HEK293T (cell line): ENCODE data around the gene FKBP7.

Source experiments
- CTCF ChIA-PET: fragments of 350-600 bp; formaldehyde crosslinking; extraction: SDS; loops from one replicate; lab custom pipeline; 2021; ENCODE audit warnings: antibody characterized with exemption, inconsistent platforms; lab: Yijun Ruan, JAX
- POLR2A ChIA-PET: fragments of 350-600 bp; formaldehyde crosslinking; extraction: SDS; loops from one replicate; lab custom pipeline; 2020; ENCODE audit warnings: antibody characterized with exemption, inconsistent platforms; lab: Yijun Ruan, JAX
- DNase-seq: peaks from one replicate; pipeline ENCODE4 v3.0.0; 2012; ENCODE audit warnings: mixed read lengths; ENCODE audit errors: extremely low spot score
- ARNT ChIP-seq: fragments of 450-650 bp; IDR thresholded peaks from 2 replicates; pipeline ENCODE4 v1.6.1; 2017; ENCODE audit warnings: mild to moderate bottlenecking
- BHLHE40 ChIP-seq: fragments of 450-650 bp; IDR thresholded peaks from 2 replicates; pipeline ENCODE4 v1.6.1; 2016; ENCODE audit warnings: mild to moderate bottlenecking, moderate library complexity, borderline replicate concordance
- CTBP1 ChIP-seq: fragments of 450-650 bp; IDR thresholded peaks from 2 replicates; pipeline ENCODE4 v1.6.1; 2016; ENCODE audit warnings: borderline replicate concordance
- ELF4 ChIP-seq: fragments of 450-650 bp; IDR thresholded peaks from 2 replicates; pipeline ENCODE4 v1.6.1; 2017; ENCODE audit warnings: antibody characterized with exemption
- FOXA1 ChIP-seq: fragments of 450-650 bp; IDR thresholded peaks from 2 replicates; pipeline ENCODE4 v1.6.1; 2016; ENCODE audit warnings: mild to moderate bottlenecking
- FOXK2 ChIP-seq: fragments of 450-650 bp; IDR thresholded peaks from 2 replicates; pipeline ENCODE4 v1.6.1; 2016; ENCODE audit warnings: mild to moderate bottlenecking
- FOXM1 ChIP-seq: fragments of 450-650 bp; IDR thresholded peaks from 2 replicates; pipeline ENCODE4 v1.6.1; 2017; ENCODE audit warnings: mild to moderate bottlenecking, borderline replicate concordance
- HDGF ChIP-seq: fragments of 450-650 bp; IDR thresholded peaks from 2 replicates; pipeline ENCODE4 v1.6.1; 2017; ENCODE audit warnings: antibody characterized with exemption, borderline replicate concordance
- L3MBTL2 ChIP-seq: fragments of 450-650 bp; conservative IDR thresholded peaks from 2 replicates; pipeline ENCODE4 v1.6.1; 2016; ENCODE audit warnings: mild to moderate bottlenecking
- LEF1 ChIP-seq: fragments of 450-650 bp; IDR thresholded peaks from 2 replicates; pipeline ENCODE4 v1.6.1; 2017; ENCODE audit warnings: mild to moderate bottlenecking, borderline replicate concordance
- NFRKB ChIP-seq: fragments of 450-650 bp; IDR thresholded peaks from 2 replicates; pipeline ENCODE4 v1.6.1; 2016; ENCODE audit warnings: mild to moderate bottlenecking, moderate library complexity
- SP1 ChIP-seq: fragments of 450-650 bp; IDR thresholded peaks from 2 replicates; pipeline ENCODE4 v1.6.1; 2017
- SUZ12 ChIP-seq: fragments of 450-650 bp; IDR thresholded peaks from 2 replicates; pipeline ENCODE4 v1.6.1; 2016; ENCODE audit warnings: mild to moderate bottlenecking
- TARDBP ChIP-seq: fragments of 450-650 bp; IDR thresholded peaks from 2 replicates; pipeline ENCODE4 v1.6.1; 2016
- ZNF384 ChIP-seq: fragments of 450-650 bp; IDR thresholded peaks from 2 replicates; pipeline ENCODE4 v1.6.1; 2016
- TF ChIP-seq, protein P1 (sequence below): fragments of 450-650 bp; IDR thresholded peaks from 2 replicates; pipeline ENCODE4 v1.6.1; 2016

The FKBP7 gene

DNA sequence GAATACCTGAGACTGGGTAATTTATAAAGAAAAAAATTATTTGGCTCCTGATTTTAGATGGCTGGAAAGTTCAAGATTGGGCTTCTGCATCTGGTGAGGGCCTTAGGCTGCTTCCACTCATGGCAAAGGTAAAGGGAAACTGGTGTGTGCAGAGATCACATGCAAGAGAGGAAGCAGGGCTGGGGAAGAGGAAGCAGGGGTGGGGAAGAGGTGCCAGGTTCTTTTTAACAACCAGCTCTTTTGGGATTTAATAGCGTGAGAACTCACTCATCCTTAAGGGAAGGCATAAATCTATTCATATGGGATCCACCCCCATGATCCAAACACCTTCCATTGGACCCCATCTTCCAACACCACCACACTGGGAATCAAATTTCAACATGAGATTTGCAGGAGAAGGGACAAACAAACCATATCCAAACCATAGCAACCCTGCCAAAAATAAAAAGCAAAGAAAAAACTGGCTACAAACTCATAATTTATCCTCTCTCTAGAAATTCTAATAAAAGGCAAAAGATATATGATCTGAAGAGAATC is 57.9 kb downstream of the FKBP7 start:
- TF ChIP-seq FOXA1 (no peak), ZNF384 (no peak), BHLHE40 (no peak), L3MBTL2 (no peak), HDGF (no peak), CTBP1 (no peak), TARDBP (no peak), SP1 (no peak), ELF4 (no peak), FOXM1 (no peak), LEF1 (no peak), SUZ12 (no peak)
- TF ChIP-seq, protein P1, sequence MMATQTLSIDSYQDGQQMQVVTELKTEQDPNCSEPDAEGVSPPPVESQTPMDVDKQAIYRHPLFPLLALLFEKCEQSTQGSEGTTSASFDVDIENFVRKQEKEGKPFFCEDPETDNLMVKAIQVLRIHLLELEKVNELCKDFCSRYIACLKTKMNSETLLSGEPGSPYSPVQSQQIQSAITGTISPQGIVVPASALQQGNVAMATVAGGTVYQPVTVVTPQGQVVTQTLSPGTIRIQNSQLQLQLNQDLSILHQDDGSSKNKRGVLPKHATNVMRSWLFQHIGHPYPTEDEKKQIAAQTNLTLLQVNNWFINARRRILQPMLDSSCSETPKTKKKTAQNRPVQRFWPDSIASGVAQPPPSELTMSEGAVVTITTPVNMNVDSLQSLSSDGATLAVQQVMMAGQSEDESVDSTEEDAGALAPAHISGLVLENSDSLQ = no peak
- CTCF ChIA-PET = interaction anchor here (1.6 kb wide), 1 partner anchor 10 kb away, joined by 4 read pairs; no protein-coding TSS in a partner anchor
- no peak for DNase-seq

DNA sequence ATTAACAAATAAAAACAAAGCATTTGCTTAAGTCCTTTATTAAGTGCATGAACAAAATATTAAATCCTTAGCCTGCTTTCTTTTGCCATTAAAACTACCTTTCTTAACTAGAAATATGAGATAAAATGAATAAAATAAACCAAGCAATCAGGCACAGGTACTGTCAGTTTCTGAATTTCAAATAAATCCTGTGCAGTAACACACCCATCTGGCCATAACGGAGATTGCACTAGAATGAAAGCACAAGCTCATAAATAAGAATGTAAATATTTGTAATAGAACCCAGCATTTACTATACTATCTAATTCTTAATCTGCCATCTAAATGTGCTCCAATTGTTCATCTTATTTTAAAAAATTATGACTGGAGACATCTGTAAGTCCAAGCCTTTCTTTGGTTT is 59.3 kb downstream of the FKBP7 start:
- no peak for TF ChIP-seq HDGF
- no peak for DNase-seq
- ChIA-PET CTCF (interaction anchor here (0.7 to 1.6 kb wide), 7 partner anchors 12 to 309 kb away, joined by 3 to 7 read pairs (median 3); no protein-coding TSS in a partner anchor), POLR2A (interaction anchor here (1.2 to 1.7 kb wide), 3 partner anchors 9 to 306 kb away, joined by 3 to 4 read pairs (median 4); partner anchors contain the start of genes PJVK and PRKRA)

More for the DNA sequence above, 57.9 kb downstream of the FKBP7 start:
- POLR2A ChIA-PET = interaction anchor here (0.7 to 1.5 kb wide), 2 partner anchors 8 to 30 kb away, joined by 4 read pairs; partner anchors contain the start of genes PJVK and PRKRA

DNA sequence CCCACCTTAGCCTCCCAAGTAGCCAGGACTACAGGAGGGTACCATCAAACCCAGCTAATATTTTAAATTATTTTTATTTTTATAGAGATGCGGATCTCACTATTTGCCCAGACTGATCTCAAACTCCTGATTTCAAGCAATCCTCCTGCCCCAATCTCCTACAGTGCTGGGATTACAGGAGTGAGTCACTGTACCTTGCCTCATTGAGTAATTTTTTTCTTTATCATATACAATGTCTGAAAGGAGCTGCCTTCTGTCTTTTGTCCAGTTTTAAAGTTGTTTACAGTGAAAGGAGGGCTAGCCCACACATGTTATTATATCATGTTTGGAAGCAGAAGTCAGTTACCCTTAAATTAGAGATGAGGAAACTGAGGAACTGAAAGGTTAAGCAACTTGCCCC is 60.0 kb downstream of the FKBP7 start:
- TF ChIP-seq FOXA1 (no peak), HDGF (no peak), NFRKB (no peak), ARNT (no peak), BHLHE40 (no peak), LEF1 (no peak), ZNF384 (no peak), L3MBTL2 (no peak), CTBP1 (no peak)
- TF ChIP-seq, protein P1 = no peak
- DNase-seq = no peak
- ChIA-PET POLR2A (interaction anchor here (1.7 kb wide), 1 partner anchor 32 kb away, joined by 4 read pairs; the partner anchor contains the start of genes PJVK and PRKRA), CTCF (interaction anchor here (0.8 to 1.4 kb wide), 3 partner anchors 23 to 307 kb away, joined by 3 to 4 read pairs (median 3); no protein-coding TSS in a partner anchor)

DNA sequence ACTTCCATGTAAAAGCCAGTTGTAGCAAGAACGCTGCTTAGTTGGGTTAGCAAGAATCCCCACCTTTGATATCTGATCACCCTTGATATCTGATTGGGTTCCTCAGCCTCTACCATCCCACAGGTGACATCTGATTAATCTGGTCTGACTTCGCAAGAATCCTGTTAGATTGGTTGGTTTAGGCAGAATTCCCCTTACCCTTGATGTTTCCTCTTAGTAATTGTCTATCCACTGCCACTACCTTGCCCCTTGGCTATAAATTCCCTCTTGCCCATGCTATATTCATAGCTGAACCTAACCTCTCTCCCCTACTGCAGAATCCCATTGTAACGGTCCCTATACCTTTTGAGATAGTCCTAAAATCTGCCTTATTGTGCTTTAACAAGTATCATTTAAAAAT is 60.5 kb downstream of the FKBP7 start:
- CTCF ChIA-PET = interaction anchor here (1.0 kb wide), 1 partner anchor 306 kb away, joined by 3 read pairs; no protein-coding TSS in a partner anchor
- POLR2A ChIA-PET = interaction anchor here (1.7 kb wide), 1 partner anchor 33 kb away, joined by 4 read pairs; the partner anchor contains the start of genes PJVK and PRKRA
- DNase-seq = no peak
- TF ChIP-seq L3MBTL2 (no peak), FOXA1 (no peak), ARNT (no peak), ELF4 (no peak), LEF1 (no peak), HDGF (no peak)

DNA sequence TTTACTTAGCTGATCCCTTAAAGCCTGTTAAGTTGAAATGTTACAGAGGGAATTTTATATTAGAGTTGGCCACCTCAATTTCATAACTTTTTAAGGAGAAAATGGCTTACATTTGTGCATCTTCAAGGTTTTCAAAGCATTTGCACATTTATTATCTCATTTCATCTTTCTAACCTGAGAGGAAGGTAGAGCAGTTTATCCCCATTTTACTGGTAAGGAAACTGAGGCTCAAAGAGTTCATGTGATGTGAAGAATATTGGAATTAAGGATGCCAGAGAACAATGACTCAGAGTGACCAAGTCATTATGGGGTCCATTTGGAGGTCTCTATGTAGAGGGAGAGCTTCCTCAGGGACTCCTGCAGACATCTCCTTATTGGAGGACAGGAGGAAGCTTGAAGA is 62.4 kb downstream of the FKBP7 start:
- no peak for DNase-seq
- CTCF ChIA-PET = no interaction called here
- POLR2A ChIA-PET = interaction anchor here (0.6 to 3.3 kb wide), 3 partner anchors 11 to 35 kb away, joined by 3 to 19 read pairs (median 4); partner anchors contain the start of genes PJVK and PRKRA
- TF ChIP-seq CTBP1 (no peak), BHLHE40 (no peak), FOXK2 (no peak), HDGF (no peak), LEF1 (no peak), FOXM1 (no peak), ZNF384 (no peak), NFRKB (no peak), SP1 (no peak), FOXA1 (no peak), ARNT (no peak), TARDBP (no peak), L3MBTL2 (no peak), ELF4 (no peak), SUZ12 (no peak)
- TF ChIP-seq, protein P1 = no peak
